ENCODE results near the gene CFDP1.
"Not testable (repeated sequence)": the region's sequence is repeated elsewhere in the genome, so short reads cannot be mapped to it uniquely, and the experiment has no call there.

GRCh38 chr16:75456486-75456885 lies 23.2 kb upstream of the CFDP1 start:
- TF ChIP-seq CTCF (conservative IDR thresholded peaks at IDR 0.05); EZH2 (IDR thresholded peaks at IDR 0.05; ENCODE audit: low read depth): not testable (repeated sequence)

Data from PC-9 (cell line).